NB4 (cell line): ENCODE data around the gene IL3RA.
"Not testable (repeated sequence)": the region's sequence is repeated elsewhere in the genome, so short reads cannot be mapped to it uniquely, and the experiment has no call there.

Experiments
- POLR2A ChIP-seq: IDR thresholded peaks from 2 replicates; pipeline ENCODE4 v1.6.1; 2011; ENCODE audit warnings: mild to moderate bottlenecking; ENCODE audit not compliant: insufficient read length; ENCODE audit errors: extremely low read depth
- TF ChIP-seq, protein P1 (sequence below): IDR thresholded peaks from one replicate; pipeline ENCODE4 v1.5.1; 2012; ENCODE audit warnings: low read depth, low read length

GRCh38 chrX:1332433-1332832, 4.2 kb upstream of the IL3RA start:
- not testable (repeated sequence) for TF ChIP-seq POLR2A
- TF ChIP-seq, protein P1, sequence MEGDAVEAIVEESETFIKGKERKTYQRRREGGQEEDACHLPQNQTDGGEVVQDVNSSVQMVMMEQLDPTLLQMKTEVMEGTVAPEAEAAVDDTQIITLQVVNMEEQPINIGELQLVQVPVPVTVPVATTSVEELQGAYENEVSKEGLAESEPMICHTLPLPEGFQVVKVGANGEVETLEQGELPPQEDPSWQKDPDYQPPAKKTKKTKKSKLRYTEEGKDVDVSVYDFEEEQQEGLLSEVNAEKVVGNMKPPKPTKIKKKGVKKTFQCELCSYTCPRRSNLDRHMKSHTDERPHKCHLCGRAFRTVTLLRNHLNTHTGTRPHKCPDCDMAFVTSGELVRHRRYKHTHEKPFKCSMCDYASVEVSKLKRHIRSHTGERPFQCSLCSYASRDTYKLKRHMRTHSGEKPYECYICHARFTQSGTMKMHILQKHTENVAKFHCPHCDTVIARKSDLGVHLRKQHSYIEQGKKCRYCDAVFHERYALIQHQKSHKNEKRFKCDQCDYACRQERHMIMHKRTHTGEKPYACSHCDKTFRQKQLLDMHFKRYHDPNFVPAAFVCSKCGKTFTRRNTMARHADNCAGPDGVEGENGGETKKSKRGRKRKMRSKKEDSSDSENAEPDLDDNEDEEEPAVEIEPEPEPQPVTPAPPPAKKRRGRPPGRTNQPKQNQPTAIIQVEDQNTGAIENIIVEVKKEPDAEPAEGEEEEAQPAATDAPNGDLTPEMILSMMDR: not testable (repeated sequence)
